GM19025 (cell line): ENCODE data around the gene ALAS1.

Experiments
- ATAC-seq: cut with Tn5 transposase; IDR thresholded peaks from one replicate; pipeline ENCODE4 v1.9.1; 2021; ENCODE audit warnings: mild to moderate bottlenecking, low read depth, moderate library complexity; ENCODE audit not compliant: unreplicated experiment

Gene ALAS1

DNA sequence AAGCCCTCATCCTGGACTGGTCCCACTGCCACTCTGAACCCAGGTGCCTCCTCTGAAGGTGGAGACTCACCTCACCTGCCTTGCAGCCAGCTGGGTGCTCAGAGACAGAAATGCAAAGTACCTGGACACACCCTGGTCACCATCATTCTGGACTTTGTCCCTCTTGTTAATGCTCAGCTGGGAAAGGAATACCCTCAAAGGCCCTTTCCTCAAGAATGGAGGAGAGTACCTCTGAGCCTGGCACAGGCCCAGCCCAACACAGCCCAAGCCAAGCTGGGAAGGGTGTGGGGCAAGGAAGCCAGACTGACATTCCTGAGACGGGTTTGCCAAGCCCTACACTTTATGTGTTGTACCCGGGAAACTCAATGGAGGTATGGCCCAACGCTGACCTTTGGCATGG lies 983 bp upstream of the ALAS1 start:
- ATAC-seq = no peak

DNA sequence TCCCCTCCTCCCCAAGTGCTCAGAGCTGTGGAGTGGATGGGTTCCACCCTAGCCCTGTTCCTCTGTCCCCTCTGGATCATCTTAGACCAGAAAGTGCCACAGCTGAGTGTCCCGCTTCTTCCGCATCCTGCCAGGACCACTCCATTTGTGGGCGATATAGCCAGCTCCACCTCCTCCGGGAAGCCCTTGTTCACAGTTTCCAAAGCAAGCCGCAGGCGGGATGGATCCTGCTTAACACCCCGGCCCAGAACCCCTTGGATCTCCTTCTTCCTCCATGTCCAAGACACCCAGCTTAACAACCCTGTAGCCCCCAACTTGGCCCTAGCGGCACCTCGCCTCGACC lies 490 bp upstream of the ALAS1 start:
- no peak for ATAC-seq

DNA sequence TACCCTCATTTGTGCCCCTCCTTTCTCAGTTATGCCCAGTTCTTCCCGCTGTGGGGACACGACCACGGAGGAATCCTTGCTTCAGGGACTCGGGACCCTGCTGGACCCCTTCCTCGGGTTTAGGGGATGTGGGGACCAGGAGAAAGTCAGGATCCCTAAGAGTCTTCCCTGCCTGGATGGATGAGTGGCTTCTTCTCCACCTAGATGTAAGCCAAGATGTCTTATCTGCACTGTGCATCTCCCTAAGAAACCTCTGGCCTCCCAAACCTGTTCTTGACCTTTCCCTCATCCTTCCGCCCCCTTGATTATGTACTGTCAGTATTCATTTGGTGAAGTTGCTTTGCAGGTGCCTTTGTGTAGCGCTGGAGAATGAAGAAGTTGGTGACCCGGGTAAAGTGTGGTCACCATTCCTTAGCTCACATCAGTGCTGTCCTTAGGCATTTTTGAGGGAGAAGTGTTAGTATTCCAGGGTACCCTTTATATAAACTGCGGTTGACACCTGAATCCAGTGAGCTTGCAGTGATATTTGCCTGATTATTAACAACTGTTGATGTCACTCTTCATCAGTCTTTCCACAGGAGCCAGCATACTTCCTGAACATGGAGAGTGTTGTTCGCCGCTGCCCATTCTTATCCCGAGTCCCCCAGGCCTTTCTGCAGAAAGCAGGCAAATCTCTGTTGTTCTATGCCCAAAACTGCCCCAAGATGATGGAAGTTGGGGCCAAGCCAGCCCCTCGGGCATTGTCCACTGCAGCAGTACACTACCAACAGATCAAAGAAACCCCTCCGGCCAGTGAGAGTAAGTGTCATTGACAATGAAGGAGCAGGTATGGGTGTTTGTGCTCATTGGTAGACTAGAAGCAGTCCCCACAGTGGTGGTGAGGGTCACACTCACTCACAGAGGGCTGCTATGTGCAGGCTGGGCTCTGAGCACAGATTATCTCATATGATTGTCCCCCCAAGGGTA lies 966 bp downstream of the ALAS1 start:
- ATAC-seq = no peak

DNA sequence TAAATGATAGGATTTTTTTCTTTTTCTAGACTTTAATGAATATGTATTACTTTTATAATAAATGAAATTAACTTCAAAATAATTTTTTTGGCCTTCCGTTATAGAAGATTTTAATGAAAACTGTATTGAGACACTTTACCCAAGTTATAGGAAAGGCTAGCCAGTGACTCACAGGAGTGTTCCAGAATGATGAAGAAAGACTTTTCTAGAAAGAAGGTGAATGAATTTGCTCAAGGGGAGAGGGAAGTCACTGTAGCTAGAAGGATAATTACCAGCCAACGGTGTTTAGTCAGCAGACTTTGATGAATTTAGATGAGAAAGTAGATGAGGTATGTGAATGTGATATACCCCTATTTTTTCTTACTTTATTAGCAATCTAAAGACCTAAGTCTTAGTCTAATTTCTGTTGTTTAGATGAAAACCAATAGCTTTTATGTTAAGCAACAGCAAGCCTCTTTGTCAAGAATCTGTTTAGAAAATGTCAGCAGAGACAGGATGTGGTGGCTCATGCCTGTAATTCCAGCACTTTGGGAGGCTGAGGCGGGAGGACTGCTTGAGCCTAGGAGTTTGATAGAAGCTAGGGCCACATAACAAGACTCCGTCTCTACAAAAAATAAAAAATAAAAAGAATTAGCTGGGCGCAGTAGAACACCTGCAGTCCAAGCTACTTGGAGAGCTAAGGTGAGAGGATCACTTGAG lies 3.2 kb downstream of the ALAS1 start:
- no peak for ATAC-seq

DNA sequence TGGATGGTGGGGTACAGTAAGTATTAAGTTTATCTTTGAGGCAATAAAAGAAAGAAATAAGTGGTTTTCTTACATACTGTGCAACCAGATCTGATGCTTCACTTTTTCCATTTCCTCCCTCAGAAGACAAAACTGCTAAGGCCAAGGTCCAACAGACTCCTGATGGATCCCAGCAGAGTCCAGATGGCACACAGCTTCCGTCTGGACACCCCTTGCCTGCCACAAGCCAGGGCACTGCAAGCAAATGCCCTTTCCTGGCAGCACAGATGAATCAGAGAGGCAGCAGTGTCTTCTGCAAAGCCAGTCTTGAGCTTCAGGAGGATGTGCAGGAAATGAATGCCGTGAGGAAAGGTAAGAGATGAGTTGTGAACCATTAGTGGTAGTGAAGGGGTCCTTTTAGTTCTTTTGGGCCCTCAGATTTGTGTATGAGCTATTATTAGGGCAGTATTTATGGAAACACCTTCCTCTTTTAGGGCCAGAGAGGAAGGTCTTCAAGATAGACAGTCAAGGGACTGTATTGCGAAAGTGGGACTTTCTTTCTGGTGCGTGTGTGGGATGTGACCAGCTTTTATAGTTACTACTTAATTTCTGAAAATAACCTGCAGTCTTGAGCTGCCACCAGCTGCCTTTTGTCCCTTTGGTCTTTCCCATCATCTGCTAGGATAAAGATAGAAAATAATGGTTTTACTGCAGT lies 4.6 kb downstream of the ALAS1 start:
- ATAC-seq = no peak

DNA sequence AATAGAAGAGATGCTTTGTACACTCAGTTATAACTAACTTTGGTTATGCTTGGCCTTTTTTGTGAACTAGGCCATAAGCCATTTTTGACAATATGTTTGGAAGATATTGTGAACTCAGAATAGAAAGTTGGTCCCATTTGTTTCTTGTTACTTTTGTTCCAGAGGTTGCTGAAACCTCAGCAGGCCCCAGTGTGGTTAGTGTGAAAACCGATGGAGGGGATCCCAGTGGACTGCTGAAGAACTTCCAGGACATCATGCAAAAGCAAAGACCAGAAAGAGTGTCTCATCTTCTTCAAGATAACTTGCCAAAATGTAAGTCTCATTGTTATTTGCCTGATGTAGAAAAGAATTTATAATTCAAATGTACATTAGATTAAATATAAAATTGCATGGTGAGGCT lies 5.7 kb downstream of the ALAS1 start:
- no peak for ATAC-seq

DNA sequence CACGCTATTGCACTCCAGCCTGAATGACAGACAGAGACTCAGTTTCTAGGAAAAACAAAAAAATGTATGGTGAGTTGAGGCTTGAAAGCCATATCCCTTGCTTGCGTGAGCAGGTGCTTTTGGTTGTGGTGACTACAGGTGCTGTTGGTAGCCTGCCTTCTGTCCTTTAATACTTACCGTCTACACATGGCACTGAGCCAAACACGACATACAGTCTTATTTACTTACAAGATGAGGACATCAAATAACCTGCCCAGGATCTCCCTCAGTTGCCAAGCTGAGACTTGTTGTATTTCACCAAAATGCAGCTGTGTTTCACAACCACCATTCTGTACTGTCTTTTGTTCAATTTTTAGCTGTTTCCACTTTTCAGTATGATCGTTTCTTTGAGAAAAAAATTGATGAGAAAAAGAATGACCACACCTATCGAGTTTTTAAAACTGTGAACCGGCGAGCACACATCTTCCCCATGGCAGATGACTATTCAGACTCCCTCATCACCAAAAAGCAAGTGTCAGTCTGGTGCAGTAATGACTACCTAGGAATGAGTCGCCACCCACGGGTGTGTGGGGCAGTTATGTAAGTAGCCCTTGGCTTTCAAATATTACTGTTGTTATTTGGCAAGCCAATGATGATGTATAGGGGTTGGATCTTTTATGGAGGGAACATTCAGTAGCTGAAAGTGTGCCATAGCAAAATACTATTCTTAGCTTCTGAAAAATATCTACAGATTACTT lies 6.5 kb downstream of the ALAS1 start:
- ATAC-seq = no peak

DNA sequence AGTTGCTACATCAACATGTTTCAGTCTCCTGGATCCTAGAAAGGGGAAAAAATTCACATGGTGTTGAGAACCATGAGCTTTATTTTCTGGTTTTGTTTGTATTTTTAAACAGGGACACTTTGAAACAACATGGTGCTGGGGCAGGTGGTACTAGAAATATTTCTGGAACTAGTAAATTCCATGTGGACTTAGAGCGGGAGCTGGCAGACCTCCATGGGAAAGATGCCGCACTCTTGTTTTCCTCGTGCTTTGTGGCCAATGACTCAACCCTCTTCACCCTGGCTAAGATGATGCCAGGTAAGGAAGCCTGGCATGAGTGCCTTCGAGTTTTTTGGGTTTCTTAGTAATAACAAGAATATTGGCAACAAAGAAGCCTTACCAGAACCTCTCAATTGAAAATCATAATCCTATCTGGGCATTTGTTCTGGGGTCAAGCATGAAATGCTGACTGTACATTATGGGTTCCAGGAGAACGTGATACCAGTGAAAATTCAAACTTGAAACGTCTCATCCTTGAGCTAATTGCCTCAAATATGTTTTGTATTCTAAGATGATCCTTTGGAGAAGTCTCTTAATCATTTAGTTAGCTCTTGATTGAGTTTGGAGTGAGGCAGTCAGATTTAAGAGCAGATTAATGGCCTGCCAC lies 7.9 kb downstream of the ALAS1 start:
- no peak for ATAC-seq

DNA sequence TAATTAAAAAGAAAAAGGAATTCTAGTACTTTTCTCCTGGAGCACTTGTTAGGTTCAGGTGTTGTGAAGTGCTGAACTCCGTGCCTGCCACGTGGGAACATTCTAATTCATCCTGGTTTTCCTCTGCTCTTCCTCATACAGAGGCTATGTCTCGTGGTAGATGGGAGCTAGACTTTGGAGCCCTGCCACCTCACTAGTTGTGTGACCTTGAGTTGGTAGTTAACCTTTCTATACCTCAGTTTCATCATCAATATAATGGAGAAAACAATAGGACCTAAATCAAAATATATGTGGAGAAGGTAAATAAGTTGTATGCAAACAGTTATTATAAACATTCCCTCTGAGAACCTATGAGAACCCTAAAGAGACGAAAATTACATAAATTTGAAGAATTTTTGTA lies 10.6 kb downstream of the ALAS1 start:
- no peak for ATAC-seq

DNA sequence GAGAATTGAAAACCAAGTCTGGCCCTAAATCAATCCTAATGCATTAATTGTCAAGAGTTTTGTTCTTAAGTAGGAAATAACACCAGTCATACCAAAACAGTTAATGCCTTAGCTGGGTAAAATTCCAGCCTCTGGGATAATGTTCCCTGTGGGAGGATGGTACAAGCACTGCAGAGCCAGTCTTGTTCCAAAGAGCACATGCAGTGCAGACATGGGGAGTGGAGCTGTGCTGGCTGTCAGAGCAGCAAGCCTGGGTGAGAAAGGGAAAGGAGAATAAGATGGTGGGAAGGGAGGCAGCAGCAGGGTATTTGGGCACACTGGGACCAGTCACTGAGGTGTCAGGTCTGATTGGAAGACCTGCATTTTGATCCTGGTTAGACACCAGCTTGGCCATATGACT lies 12.1 kb downstream of the ALAS1 start:
- no peak for ATAC-seq

DNA sequence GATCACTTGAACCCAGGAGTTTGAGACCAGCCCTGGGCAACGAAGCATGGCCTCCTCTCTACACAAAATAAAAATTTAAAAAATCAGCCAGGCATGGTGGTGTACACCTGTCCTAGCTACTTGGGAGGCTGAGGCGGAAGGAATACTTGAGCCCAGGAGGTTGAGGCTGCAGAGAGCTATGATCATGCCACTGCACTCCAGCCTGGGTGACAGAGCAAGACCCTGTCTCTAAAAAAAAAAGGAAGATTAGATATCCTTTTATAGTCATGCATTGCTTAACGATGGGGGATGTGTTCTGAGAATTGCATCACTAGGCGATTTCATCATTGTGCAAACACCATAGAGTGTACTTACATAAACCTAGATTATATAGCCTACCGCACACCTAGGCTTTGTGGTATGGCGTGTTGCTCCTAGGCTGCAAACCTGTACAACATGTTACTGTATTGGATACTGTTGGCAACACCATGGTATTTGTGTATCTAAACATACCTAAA lies 12.6 kb downstream of the ALAS1 start:
- ATAC-seq = no peak

DNA sequence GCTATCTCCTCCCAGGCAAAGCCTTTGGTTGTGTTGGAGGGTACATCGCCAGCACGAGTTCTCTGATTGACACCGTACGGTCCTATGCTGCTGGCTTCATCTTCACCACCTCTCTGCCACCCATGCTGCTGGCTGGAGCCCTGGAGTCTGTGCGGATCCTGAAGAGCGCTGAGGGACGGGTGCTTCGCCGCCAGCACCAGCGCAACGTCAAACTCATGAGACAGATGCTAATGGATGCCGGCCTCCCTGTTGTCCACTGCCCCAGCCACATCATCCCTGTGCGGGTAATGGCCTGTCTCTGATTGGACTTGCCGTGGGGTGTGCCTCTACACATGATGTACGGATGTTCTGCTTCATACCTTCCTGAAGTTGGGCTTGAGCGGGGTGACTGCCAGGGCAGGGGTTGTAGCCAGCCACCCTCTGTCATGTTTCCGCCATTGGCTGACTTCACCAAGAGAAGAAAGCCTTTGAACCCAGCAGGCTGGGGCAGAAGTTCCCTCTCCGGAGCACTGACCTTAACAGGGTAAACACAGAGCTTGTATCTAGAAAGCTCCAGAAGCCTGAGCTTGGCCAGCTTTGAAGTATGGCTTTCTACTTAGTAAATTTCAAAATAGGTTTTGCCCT lies 13.4 kb downstream of the ALAS1 start:
- no peak for ATAC-seq

DNA sequence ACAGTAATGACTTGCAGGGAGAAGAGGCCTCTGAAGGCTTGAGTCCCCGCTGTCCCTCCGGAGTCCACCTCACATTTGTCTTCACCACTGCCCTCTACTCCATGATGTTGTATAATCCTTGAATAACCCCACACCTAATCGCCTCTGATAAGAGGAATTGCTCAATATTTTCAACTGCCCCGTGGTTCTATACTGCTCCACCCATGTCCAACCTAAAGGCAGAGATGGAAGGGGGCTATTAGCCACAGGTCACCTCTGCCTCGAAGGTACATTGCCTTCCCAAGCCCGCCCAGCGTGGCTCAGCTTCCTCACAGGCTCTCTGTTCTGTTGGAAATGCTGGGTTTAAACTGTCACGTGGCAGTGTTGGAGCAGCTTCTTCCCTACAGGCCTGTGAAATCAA lies 15.0 kb downstream of the ALAS1 start:
- ATAC-seq = no peak

DNA sequence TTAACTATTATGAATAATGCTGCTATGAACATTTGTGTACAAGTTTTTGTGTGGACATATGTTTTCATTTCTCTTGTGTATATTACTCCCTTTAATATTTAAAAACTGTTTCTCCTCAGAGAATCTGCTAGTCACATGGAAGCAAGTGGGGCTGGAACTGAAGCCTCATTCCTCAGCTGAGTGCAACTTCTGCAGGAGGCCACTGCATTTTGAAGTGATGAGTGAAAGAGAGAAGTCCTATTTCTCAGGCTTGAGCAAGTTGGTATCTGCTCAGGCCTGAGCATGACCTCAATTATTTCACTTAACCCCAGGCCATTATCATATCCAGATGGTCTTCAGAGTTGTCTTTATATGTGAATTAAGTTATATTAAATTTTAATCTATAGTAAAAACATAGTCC lies 15.9 kb downstream of the ALAS1 start:
- no peak for ATAC-seq

DNA sequence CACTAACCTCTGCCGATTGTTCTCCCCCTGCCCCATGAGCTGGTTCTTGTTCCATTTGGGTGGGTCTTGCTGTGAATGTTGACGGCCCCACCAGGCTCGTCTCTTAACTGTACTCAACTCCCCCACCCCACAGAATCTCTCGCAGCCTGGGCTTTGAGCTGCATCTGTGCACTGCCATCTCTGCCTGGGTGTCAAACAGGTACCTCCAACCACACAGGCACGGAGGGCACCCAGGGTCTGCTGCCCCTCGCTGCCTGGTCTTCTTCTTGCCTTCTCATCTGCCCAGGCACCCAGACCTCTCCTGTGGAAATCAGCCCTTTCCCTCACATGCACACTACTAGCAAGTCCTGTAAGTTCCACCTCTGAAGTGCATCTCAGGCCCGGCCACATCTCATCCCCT lies 17.4 kb downstream of the ALAS1 start:
- no peak for ATAC-seq

DNA sequence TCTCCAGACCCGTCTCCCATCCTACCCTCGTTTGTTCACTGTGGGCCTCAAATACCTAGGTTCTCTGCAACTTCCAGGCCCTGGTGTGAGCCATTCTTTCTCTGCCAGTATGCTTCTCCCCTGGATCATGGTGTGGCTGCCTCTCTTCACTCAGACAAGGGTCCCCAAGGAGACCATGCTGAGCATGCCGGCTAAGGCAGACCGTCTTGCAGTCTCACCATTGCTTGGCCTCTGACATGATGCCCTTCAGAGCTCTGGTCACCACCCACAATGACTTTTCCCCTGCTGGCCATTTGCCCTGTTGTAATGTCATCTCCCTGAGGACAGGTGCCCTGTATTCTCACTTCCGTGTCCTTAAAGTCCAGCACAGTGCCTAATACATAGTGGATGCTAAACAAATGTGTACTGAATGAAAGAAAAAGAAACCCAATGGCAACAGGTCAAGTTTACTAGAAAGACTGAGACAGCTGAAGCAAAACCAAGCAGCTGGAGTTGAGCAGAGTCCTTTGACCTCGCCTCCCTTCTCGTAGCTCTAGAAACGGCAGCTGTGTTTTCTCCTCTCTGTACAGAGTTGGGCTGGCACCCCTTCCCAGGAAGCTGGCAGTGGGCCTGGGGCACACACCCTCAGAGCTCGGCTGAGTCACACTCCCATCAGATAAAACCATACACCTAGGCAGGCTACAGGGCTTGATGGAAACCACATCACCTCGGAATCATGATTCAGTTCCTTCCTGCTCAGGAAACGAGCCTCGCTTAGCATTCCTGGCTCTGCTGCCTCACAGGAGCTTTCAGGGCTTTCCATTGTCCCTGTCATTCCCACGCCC lies 18.8 kb downstream of the ALAS1 start:
- ATAC-seq = no peak

DNA sequence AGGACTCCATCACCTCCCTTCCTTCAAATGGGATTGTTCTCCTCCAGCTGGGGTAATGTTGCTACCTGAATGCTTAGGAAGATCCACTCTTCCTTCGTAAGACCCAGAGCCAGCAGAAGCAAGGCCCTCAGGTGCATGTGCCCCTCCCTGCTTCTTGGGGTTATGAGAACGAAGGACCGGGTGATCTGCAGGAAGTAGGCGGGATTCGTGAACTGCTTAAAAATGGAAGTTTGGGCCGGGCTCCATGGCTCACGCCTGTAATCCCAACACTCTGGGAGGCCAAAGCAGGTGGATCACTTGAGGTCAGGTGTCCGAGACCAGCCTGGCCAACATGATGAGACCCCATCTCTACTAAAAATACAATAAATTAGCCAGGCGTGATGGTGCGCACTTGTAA lies 19.4 kb downstream of the ALAS1 start:
- no peak for ATAC-seq

DNA sequence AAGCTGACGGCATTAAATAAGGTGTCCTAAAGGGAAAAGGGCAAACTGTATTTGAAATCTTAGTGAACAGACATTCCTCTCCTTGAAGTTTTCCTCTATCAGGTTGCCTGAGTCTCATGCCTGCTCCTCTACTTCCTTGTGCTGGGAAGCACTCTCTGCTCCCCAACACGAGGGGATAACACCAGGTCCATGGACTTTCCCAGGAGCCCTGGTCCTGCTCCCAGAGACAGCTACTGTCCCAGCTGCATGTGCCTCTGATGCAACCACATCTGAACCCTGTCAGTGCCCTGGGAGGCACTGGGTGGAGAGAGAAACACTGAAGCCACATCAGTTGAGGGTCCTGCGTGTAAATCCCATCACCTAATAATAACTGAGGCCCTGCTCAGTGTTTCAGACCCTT lies 20.1 kb downstream of the ALAS1 start:
- ATAC-seq = no peak

DNA sequence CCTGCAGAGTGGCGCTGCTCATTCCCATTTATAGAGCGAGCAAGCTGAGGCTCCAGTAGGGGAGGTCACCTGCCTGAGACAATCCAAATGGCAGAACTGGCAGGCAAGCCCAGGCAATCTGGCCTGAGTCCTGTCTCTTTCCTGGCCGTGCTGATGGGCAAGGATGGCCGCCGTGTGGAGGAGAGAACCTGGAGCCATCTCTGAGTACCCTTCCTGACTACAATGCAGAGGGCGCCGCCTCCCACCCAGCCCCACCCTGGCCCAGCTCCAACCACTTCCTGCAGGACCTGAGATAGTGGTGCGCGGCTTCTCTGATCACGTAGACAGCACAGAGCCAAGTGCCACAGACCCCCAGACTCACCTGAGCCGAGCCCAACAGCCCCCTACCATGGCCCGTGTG lies 20.5 kb downstream of the ALAS1 start:
- ATAC-seq = no peak
